Measurements from ENCODE around the gene GPAT2. TPM values are rescaled to one million over a fixed set of nuclear protein-coding genes. Genes with fewer than 3 reads are reported as not detected.
"Not testable (repeated sequence)": the region's sequence is repeated elsewhere in the genome, so short reads cannot be mapped to it uniquely, and the experiment has no call there.

GPAT2 gene
- not detected in 2 replicates for total RNA-seq (2014; rRNA removed; shearing (Covaris generic); ENCODE audit: low replicate concordance)

- H3K4me3 ChIP-seq (ENCODE audit: low read length); DNase-seq; H4K20me1 ChIP-seq (ENCODE audit: insufficient read depth, low read depth, low read length); H3K4me1 ChIP-seq (ENCODE audit: low read length); H3K27ac ChIP-seq (ENCODE audit: low read length); H3K9me3 ChIP-seq (ENCODE audit: low read length); H3K79me2 ChIP-seq (ENCODE audit: low read length); H3K36me3 ChIP-seq (ENCODE audit: insufficient read depth, low read length); H2AFZ ChIP-seq (ENCODE audit: low read length); H3K9ac ChIP-seq (ENCODE audit: low read length); H3K9me2 ChIP-seq (replicated peaks; ENCODE audit: insufficient read depth, low read length); H3K4me2 ChIP-seq (ENCODE audit: low read depth, low read length, poor library complexity, severe bottlenecking); H3K27me3 ChIP-seq (ENCODE audit: low read length): not testable (repeated sequence)
Measured at GRCh38 chr2:96034792-96035191, at the start of gene GPAT2. TSS of gene GPAT2 (minus strand) at chr2:96034916. CDS start at chr2:96032359, 2,557 bp downstream.

GRCh38 chr2:96083989-96084857, 49.5 kb upstream of the GPAT2 start:
- DNase-seq = peak; percentile 55
- H3K27ac ChIP-seq (ENCODE audit: low read length) = peak overlapping the region; percentile 27; the same call in 1 of the 2 replicates
- no peaks in the 10 kb centered on the region for H3K36me3 ChIP-seq (ENCODE audit: insufficient read depth, low read length)
- no peaks in the 10 kb centered on the region for H3K79me2 ChIP-seq (ENCODE audit: low read length)
- peaks cover 55% of the 10 kb centered on the region for H3K4me1 ChIP-seq (ENCODE audit: low read length)
- H3K9ac ChIP-seq (ENCODE audit: low read length) = peak overlapping the region; percentile 32
- H3K4me3 ChIP-seq (ENCODE audit: low read length) = peak overlapping the region; percentile 50; the same call in 1 of the 2 replicates
- no peaks in the 10 kb centered on the region for H4K20me1 ChIP-seq (ENCODE audit: insufficient read depth, low read depth, low read length)
- no peaks in the 10 kb centered on the region for H3K9me2 ChIP-seq (replicated peaks; ENCODE audit: insufficient read depth, low read length)
- no peaks in the 10 kb centered on the region for H3K9me3 ChIP-seq (ENCODE audit: low read length)
- H3K4me2 ChIP-seq (ENCODE audit: low read depth, low read length, poor library complexity, severe bottlenecking) = peak overlapping the region; percentile 56
- H3K27me3 ChIP-seq (ENCODE audit: low read length) = no peaks in the 10 kb centered on the region
- no peak overlapping the region for H2AFZ ChIP-seq (ENCODE audit: low read length)

- no peaks in the 10 kb centered on the region for H3K9me3 ChIP-seq (ENCODE audit: low read length)
- H4K20me1 ChIP-seq (ENCODE audit: insufficient read depth, low read depth, low read length) = no peaks in the 10 kb centered on the region
- DNase-seq = no peak
- no peak overlapping the region for H3K4me2 ChIP-seq (ENCODE audit: low read depth, low read length, poor library complexity, severe bottlenecking)
- H3K4me1 ChIP-seq (ENCODE audit: low read length) = peaks cover 48% of the 10 kb centered on the region
- H2AFZ ChIP-seq (ENCODE audit: low read length) = no peak overlapping the region
- H3K79me2 ChIP-seq (ENCODE audit: low read length) = no peaks in the 10 kb centered on the region
- H3K27ac ChIP-seq (ENCODE audit: low read length) = no peak overlapping the region
- H3K27me3 ChIP-seq (ENCODE audit: low read length) = no peaks in the 10 kb centered on the region
- no peaks in the 10 kb centered on the region for H3K9me2 ChIP-seq (replicated peaks; ENCODE audit: insufficient read depth, low read length)
- H3K36me3 ChIP-seq (ENCODE audit: insufficient read depth, low read length) = no peaks in the 10 kb centered on the region
- no peak overlapping the region for H3K4me3 ChIP-seq (ENCODE audit: low read length)
- H3K9ac ChIP-seq (ENCODE audit: low read length) = no peak overlapping the region
Measured at GRCh38 chr2:96083064-96083939, 48.6 kb upstream of the GPAT2 start.

- Histone ChIP-seq H3K9me2 (replicated peaks; ENCODE audit: insufficient read depth, low read length) (no peaks in the 10 kb centered on the region), H3K27ac (ENCODE audit: low read length) (no peak overlapping the region), H3K4me2 (ENCODE audit: low read depth, low read length, poor library complexity, severe bottlenecking) (no peak overlapping the region), H3K4me1 (ENCODE audit: low read length) (peaks cover 40% of the 10 kb centered on the region), H3K9ac (ENCODE audit: low read length) (no peak overlapping the region), H3K9me3 (ENCODE audit: low read length) (no peaks in the 10 kb centered on the region), H3K27me3 (ENCODE audit: low read length) (no peaks in the 10 kb centered on the region), H4K20me1 (ENCODE audit: insufficient read depth, low read depth, low read length) (no peaks in the 10 kb centered on the region), H3K79me2 (ENCODE audit: low read length) (no peaks in the 10 kb centered on the region), H3K4me3 (ENCODE audit: low read length) (no peak overlapping the region), H2AFZ (ENCODE audit: low read length) (no peak overlapping the region), H3K36me3 (ENCODE audit: insufficient read depth, low read length) (no peaks in the 10 kb centered on the region)
- DNase-seq = no peak
Measured at GRCh38 chr2:96082211-96083063, 47.7 kb upstream of the GPAT2 start.

- Histone ChIP-seq H3K9me3 (ENCODE audit: low read length) (no peaks in the 10 kb centered on the region), H3K27me3 (ENCODE audit: low read length) (no peaks in the 10 kb centered on the region), H4K20me1 (ENCODE audit: insufficient read depth, low read depth, low read length) (no peaks in the 10 kb centered on the region), H3K9ac (ENCODE audit: low read length) (no peak overlapping the region), H3K4me1 (ENCODE audit: low read length) (peaks cover 28% of the 10 kb centered on the region), H3K79me2 (ENCODE audit: low read length) (no peaks in the 10 kb centered on the region), H3K4me2 (ENCODE audit: low read depth, low read length, poor library complexity, severe bottlenecking) (no peak overlapping the region), H3K27ac (ENCODE audit: low read length) (no peak overlapping the region), H3K9me2 (replicated peaks; ENCODE audit: insufficient read depth, low read length) (no peaks in the 10 kb centered on the region), H2AFZ (ENCODE audit: low read length) (no peak overlapping the region), H3K36me3 (ENCODE audit: insufficient read depth, low read length) (no peaks in the 10 kb centered on the region), H3K4me3 (ENCODE audit: low read length) (no peak overlapping the region)
- no peak for DNase-seq
Measured at GRCh38 chr2:96081042-96081441, 46.3 kb upstream of the GPAT2 start.

- DNase-seq = no peak
- no peak overlapping the region for H3K4me3 ChIP-seq (ENCODE audit: low read length)
Measured at GRCh38 chr2:96075199-96075771, 40.6 kb upstream of the GPAT2 start.

GRCh38 chr2:96074156-96074555, 39.4 kb upstream of the GPAT2 start:
- H3K9me3 ChIP-seq (ENCODE audit: low read length) = no peaks in the 10 kb centered on the region
- H3K27me3 ChIP-seq (ENCODE audit: low read length) = no peaks in the 10 kb centered on the region
- H4K20me1 ChIP-seq (ENCODE audit: insufficient read depth, low read depth, low read length) = no peaks in the 10 kb centered on the region
- no peak for DNase-seq
- no peak overlapping the region for H3K4me2 ChIP-seq (ENCODE audit: low read depth, low read length, poor library complexity, severe bottlenecking)
- no peak overlapping the region for H2AFZ ChIP-seq (ENCODE audit: low read length)
- H3K27ac ChIP-seq (ENCODE audit: low read length) = no peak overlapping the region
- H3K36me3 ChIP-seq (ENCODE audit: insufficient read depth, low read length) = no peaks in the 10 kb centered on the region
- H3K4me1 ChIP-seq (ENCODE audit: low read length) = no peaks in the 10 kb centered on the region
- H3K79me2 ChIP-seq (ENCODE audit: low read length) = no peaks in the 10 kb centered on the region
- H3K9ac ChIP-seq (ENCODE audit: low read length) = no peak overlapping the region
- no peak overlapping the region for H3K4me3 ChIP-seq (ENCODE audit: low read length)
- H3K9me2 ChIP-seq (replicated peaks; ENCODE audit: insufficient read depth, low read length) = no peaks in the 10 kb centered on the region

More at GRCh38 chr2:96075199-96075771, 40.6 kb upstream of the GPAT2 start:
- Histone ChIP-seq H4K20me1 (ENCODE audit: insufficient read depth, low read depth, low read length) (no peaks in the 10 kb centered on the region), H3K4me2 (ENCODE audit: low read depth, low read length, poor library complexity, severe bottlenecking) (no peak overlapping the region), H3K9ac (ENCODE audit: low read length) (no peak overlapping the region), H3K27ac (ENCODE audit: low read length) (no peak overlapping the region), H3K27me3 (ENCODE audit: low read length) (no peaks in the 10 kb centered on the region), H3K9me3 (ENCODE audit: low read length) (no peaks in the 10 kb centered on the region), H2AFZ (ENCODE audit: low read length) (no peak overlapping the region), H3K4me1 (ENCODE audit: low read length) (no peaks in the 10 kb centered on the region), H3K36me3 (ENCODE audit: insufficient read depth, low read length) (no peaks in the 10 kb centered on the region), H3K79me2 (ENCODE audit: low read length) (no peaks in the 10 kb centered on the region), H3K9me2 (replicated peaks; ENCODE audit: insufficient read depth, low read length) (no peaks in the 10 kb centered on the region)

Measured in Karpas-422 (cell line).